BE2C (cell line): Measurements from ENCODE around the gene CDC14B.

Experiments used
- DNase-seq: peaks from one replicate; pipeline ENCODE4 v3.0.0-alpha.2; 2020
- H3K27me3 ChIP-seq: fragments of 250-450 bp; sonication (Bioruptor Pico); 2 replicates; pipeline ENCODE4 v1.5.1; 2020; ENCODE audit warnings: mild to moderate bottlenecking
- H3K36me3 ChIP-seq: fragments of 250-450 bp; sonication (Bioruptor Pico); 2 replicates; pipeline ENCODE4 v1.5.1; 2020; ENCODE audit warnings: mild to moderate bottlenecking
- H3K4me1 ChIP-seq: fragments of 250-450 bp; sonication (Bioruptor Pico); 2 replicates; pipeline ENCODE4 v1.5.1; 2020
- H3K4me3 ChIP-seq: 2 replicates; pipeline ENCODE4 v1.5.1; 2011; ENCODE audit warnings: low read depth, low read length
- H3K9me3 ChIP-seq: fragments of 250-450 bp; sonication (Bioruptor Pico); 2 replicates; pipeline ENCODE4 v1.5.1; 2020
- CTCF ChIP-seq: IDR thresholded peaks from 2 replicates; pipeline ENCODE4 v1.5.1; 2012; ENCODE audit warnings: mild to moderate bottlenecking, low read depth, low read length

The CDC14B gene

GRCh38 chr9:96482476-96482875, 137.2 kb downstream of the CDC14B start:
- no peaks in the 10 kb centered on the region for H3K27me3 ChIP-seq
- H3K9me3 ChIP-seq = no peaks in the 10 kb centered on the region
- no peaks in the 10 kb centered on the region; the same call in 1 of the 2 replicates for H3K36me3 ChIP-seq
- DNase-seq = no peak
- H3K4me1 ChIP-seq = peaks cover 6% of the 10 kb centered on the region; the same call in 1 of the 2 replicates
- TF ChIP-seq CTCF = no peak
- no peak overlapping the region for H3K4me3 ChIP-seq

GRCh38 chr9:96480736-96481135, 138.9 kb downstream of the CDC14B start:
- no peaks in the 10 kb centered on the region for H3K4me1 ChIP-seq
- no peak overlapping the region for H3K4me3 ChIP-seq
- no peaks in the 10 kb centered on the region for H3K36me3 ChIP-seq
- no peaks in the 10 kb centered on the region for H3K27me3 ChIP-seq
- no peak for DNase-seq
- TF ChIP-seq CTCF = no peak
- no peaks in the 10 kb centered on the region for H3K9me3 ChIP-seq

GRCh38 chr9:96478829-96479371, 140.7 kb downstream of the CDC14B start:
- TF ChIP-seq CTCF = no peak
- Histone ChIP-seq H3K36me3 (no peaks in the 10 kb centered on the region), H3K27me3 (no peaks in the 10 kb centered on the region), H3K4me1 (no peaks in the 10 kb centered on the region), H3K4me3 (no peak overlapping the region), H3K9me3 (no peaks in the 10 kb centered on the region)
- no peak for DNase-seq

GRCh38 chr9:96476591-96476990, 143.1 kb downstream of the CDC14B start:
- no peak for TF ChIP-seq CTCF
- Histone ChIP-seq H3K9me3 (no peaks in the 10 kb centered on the region), H3K36me3 (no peaks in the 10 kb centered on the region; the same call in 1 of the 2 replicates), H3K4me3 (no peak overlapping the region), H3K4me1 (no peaks in the 10 kb centered on the region), H3K27me3 (no peaks in the 10 kb centered on the region)
- no peak for DNase-seq

GRCh38 chr9:96476013-96476412, 143.6 kb downstream of the CDC14B start:
- DNase-seq = no peak
- Histone ChIP-seq H3K4me1 (no peaks in the 10 kb centered on the region), H3K4me3 (no peak overlapping the region), H3K36me3 (no peaks in the 10 kb centered on the region; the same call in 1 of the 2 replicates), H3K27me3 (no peaks in the 10 kb centered on the region), H3K9me3 (no peaks in the 10 kb centered on the region)
- no peak for TF ChIP-seq CTCF

GRCh38 chr9:96467784-96468183, 151.9 kb downstream of the CDC14B start:
- Histone ChIP-seq H3K27me3 (no peaks in the 10 kb centered on the region), H3K4me3 (no peak overlapping the region), H3K9me3 (no peaks in the 10 kb centered on the region; the same call in 1 of the 2 replicates), H3K36me3 (peaks cover 8% of the 10 kb centered on the region), H3K4me1 (no peaks in the 10 kb centered on the region)
- DNase-seq = no peak
- TF ChIP-seq CTCF = no peak
